ENCODE data around the gene TJAP1.

The TJAP1 gene

GRCh38 chr6:43540507-43540906, 63.1 kb downstream of the TJAP1 start:
- no peak for DNase-seq

- no peak for DNase-seq
Measured at GRCh38 chr6:43541774-43542471, 64.6 kb downstream of the TJAP1 start.

- DNase-seq: no peak
Measured at GRCh38 chr6:43544461-43544860, 67.1 kb downstream of the TJAP1 start.

- DNase-seq: no peak
Measured at GRCh38 chr6:43547222-43547621, 69.9 kb downstream of the TJAP1 start.
